Measurements from ENCODE around the gene LANCL2.
A peak's percentile ranks its signal among the peaks of the same experiment; 100 is the strongest.

The LANCL2 gene

DNA sequence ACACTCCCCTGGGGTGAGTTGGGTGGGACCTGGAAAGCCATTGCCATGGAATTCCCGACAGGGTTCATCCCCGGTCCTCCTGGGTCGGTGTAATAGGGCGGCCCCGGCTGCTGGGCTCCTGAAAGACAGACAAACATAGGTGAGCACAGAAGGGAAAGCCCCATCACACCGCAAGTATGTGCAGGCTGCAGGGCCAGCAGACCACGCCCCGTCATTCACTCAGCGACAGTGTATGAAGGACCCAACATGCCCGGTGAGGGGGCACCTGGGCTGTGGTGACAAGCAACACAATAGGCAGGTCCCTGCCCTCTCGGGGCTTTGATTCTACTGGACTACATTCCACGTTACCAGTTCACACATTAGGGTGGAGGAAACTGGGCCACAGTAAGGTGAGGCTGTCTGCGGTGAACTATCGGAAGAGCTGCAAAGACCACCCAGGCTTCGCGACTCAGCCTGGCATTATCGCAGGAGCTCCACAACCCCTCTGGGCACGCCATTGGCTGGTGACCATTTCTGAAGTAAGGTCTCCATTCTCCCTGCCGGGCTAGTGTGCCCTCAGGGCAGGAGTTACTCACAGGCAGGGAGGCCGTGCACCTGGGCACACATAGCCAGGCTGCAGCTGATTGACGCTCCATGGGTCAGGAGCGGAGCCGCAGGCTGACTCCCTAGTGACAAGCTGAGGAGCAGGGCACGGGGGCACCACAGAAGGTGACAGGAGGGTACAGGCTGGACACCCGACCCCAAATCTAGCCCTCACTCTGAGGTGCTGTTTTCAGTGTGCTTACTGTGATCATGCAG lies 108.0 kb downstream of the LANCL2 start:
- Mint-ChIP-seq H3K4me3 (no peak overlapping the region), H3K9me3 (no peaks in the 10 kb centered on the region), H3K36me3 (ENCODE audit: low read depth) (peaks cover 25% of the 10 kb centered on the region), H3K27ac (peak overlapping the region; percentile 45), H3K27me3 (no peaks in the 10 kb centered on the region), H3K4me1 (ENCODE audit: low read depth) (peaks cover 74% of the 10 kb centered on the region)

DNA sequence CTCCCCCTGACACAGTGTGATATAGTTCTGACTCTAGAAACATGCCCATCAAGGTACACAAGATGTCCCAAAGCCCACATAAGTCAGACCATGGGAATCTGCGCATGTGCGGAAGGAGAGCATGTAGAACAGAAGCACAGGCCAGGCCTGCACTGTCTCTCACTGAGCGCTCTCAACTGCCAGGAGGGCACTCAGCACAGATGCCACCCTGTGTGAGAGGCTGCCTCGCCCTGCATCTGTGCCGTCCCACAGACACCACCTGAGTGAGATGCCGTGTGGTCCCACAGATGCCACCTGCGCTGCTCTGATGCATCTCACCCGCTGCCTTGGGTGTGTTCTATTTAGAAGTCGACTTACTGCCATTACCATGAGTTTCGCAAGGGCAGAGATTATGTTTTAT lies 108.8 kb downstream of the LANCL2 start:
- Mint-ChIP-seq H3K27ac (peak overlapping the region; percentile 45), H3K9me3 (no peaks in the 10 kb centered on the region), H3K4me3 (no peak overlapping the region), H3K36me3 (ENCODE audit: low read depth) (peaks cover 24% of the 10 kb centered on the region), H3K4me1 (ENCODE audit: low read depth) (peaks cover 72% of the 10 kb centered on the region), H3K27me3 (no peaks in the 10 kb centered on the region)

DNA sequence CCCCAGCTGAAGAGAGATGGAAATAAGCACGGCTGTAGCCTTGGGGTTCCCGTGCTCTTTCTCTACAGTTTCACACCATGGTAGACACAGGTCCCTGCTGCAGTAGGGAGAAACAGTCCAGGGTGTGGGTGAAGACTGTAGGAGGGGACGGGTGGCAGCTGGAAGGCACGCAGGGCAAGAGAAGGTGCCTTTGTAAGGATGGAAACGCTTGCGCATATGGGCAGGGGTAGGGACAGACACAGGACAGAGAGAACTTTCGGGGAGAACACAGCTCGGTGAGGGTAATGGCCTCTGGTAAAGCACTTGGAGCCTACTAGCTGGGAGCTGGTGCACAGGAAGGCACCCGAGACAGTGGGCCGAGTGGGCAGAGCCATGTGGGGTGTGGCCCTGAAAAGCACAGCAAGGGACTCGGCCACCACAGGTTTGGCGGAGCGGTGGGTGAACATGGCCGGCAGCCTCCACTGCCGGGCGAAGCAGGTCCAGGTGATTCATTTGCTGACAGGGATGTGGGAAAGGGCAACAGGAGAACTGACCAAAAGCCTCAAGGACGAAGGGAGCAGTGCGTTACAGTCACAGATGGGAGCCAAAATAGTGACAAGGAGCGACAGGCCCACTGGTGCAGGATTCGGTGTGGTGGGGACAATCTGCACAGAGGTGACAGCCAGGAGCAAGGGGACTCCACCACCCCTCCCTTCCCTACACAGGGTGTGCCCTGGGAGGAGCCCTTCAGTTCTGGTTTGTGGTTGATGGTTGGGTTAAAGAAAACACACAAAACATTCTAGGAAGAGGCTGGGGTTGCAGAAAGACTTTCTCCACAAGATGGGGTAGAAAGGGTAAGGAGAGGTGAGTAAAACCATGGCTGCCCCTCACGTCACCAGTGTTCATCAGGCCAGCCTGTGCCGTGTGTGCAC lies 110.1 kb downstream of the LANCL2 start:
- H3K9me3 Mint-ChIP-seq = no peaks in the 10 kb centered on the region
- no peak overlapping the region for H3K4me3 Mint-ChIP-seq
- peaks cover 26% of the 10 kb centered on the region for H3K36me3 Mint-ChIP-seq (ENCODE audit: low read depth)
- peaks cover 62% of the 10 kb centered on the region for H3K4me1 Mint-ChIP-seq (ENCODE audit: low read depth)
- peak overlapping the region; percentile 80 for H3K27ac Mint-ChIP-seq
- no peaks in the 10 kb centered on the region for H3K27me3 Mint-ChIP-seq

DNA sequence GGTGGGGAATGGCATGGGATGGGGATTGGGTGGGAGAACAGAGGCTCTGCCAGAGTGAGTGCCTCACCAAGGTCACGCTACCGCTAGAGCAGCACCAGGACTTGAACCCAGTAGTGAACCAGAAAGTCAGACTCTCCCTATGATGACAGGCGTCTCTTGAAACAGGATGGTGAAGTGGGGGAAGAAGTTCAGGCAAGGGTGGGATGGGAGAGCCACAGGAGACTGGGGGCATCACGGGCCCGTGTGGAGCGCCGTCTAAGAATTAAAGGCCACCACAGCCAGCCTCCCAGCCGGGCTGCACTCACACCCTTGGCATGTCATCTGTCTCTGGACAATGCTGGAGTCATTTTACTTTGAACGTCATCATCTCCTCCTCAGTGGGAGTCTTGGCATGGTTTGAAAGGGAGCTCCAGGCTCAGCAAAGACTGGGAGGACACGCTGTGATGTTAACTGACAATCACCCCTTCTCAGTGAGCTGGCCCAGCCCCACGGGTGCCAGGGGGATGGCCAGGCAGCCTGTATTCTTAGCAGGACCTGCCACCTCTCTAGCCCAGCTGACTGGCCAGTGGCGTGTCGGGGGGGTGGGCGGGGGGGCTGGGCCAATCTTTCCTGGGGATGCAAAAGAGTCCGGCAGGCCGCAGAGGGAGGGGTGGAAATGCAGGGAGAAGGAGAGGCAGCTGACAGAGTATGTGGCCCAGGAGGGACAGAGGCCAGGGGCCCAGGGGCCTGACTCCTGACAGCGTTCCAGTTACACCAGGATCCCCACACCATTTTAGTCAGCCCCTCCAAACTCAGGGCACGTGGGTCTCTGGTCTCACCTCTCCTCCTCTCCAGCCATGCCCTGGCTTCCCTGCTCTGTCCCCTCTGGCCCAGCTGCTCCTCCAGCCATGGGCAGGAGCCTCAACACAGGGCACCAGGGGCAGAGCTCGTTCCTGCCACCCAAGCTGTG lies 111.0 kb downstream of the LANCL2 start:
- Mint-ChIP-seq H3K27me3 (no peaks in the 10 kb centered on the region), H3K36me3 (ENCODE audit: low read depth) (peaks cover 34% of the 10 kb centered on the region), H3K4me3 (no peak overlapping the region), H3K27ac (peak overlapping the region; percentile 80), H3K4me1 (ENCODE audit: low read depth) (peaks cover 64% of the 10 kb centered on the region), H3K9me3 (no peaks in the 10 kb centered on the region)

DNA sequence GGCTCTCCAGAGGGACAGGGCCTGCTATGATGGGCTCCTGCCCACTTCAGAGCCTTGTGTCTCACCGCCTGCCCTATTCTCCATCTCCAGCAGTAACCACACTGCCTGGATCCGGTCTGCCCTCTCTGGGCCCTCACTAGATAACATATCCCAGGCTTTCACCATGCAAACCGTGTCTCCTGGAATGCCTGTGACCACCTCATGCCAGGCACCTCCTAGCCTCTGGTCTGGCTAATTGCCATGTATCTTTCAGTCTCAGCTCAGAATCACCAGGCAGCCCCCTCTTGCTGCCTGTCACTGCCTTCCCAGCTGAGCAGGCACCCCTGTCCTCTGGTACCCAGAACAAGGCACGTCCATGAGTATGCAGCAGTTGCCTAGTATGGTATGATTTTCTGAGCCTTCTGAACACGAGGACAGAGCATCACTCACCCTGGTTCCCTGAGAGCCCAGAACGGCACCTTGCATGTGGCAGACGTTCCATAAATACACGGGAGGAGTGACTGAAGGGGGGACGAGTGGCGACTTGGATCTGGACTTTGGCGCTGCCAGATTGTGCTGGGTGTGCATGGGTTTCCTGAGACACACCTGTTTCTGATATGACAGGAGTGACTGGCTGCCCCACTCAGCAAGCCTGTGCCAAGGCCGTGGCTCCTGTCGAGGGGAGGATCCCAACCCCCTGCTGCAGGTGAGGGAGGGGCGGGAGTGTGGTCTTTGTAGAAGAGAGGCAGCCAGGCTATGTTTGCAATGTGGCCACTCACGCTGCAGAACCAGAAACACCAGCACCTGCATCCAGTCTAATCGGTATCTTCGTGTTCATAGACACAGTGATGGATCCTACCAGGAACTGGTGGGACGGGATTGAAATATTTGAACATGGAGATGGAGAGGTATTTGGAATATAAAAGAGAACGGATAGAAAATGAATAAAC lies 112.0 kb downstream of the LANCL2 start:
- H3K27me3 Mint-ChIP-seq = no peaks in the 10 kb centered on the region
- peak overlapping the region; percentile 65 for H3K27ac Mint-ChIP-seq
- H3K4me3 Mint-ChIP-seq = no peak overlapping the region
- peaks cover 30% of the 10 kb centered on the region for H3K36me3 Mint-ChIP-seq (ENCODE audit: low read depth)
- H3K4me1 Mint-ChIP-seq (ENCODE audit: low read depth) = peaks cover 63% of the 10 kb centered on the region
- H3K9me3 Mint-ChIP-seq = no peaks in the 10 kb centered on the region

DNA sequence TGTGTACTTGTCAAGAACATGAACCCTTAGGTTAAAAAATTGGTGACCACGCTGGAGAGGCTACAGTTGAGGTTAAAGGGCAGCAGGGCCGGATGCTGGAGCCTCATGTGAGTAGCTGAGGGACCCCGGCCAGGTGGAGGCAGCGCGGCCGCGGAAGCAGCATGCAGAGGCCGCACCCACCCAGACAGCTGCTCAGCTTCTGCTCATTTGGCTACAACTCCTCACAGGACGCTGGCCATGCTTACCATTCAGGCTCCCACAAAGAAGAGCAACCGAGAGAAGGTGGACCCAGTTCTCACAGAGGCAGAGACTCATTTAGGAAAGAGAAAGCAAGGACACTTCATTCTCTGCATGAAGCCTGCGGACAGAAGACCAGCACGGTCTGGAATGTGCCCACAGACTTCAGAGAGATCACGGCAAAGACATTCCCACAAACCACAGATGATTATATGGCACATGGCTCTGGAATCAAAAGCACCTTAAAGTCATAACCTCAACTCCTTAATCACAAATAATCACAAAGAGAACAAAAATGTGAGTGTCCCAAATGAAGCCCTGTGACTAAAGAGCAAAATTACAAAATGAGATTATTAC lies 112.7 kb downstream of the LANCL2 start:
- H3K27ac Mint-ChIP-seq = no peak overlapping the region

DNA sequence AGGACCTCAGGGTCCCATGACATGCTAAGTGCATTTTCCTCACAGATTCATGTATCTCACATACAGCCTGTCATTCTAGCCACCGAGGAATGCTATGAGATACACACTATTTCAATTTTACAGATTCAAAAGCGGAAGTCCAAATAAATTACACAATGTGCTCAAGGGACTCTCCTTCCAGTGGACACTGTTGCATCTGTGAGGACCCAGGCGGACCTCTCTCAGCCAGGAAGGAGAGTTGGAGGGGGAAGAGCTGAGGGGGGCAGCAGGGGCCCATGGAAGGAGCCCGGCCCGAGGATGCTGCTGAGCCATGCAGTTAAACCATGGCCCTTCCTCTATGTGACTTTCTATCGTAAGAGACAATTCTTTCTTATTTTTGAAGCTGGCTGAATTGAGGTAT lies 113.6 kb downstream of the LANCL2 start:
- Mint-ChIP-seq H3K9me3 (no peaks in the 10 kb centered on the region), H3K4me3 (no peak overlapping the region), H3K4me1 (ENCODE audit: low read depth) (peaks cover 74% of the 10 kb centered on the region), H3K27me3 (no peaks in the 10 kb centered on the region), H3K36me3 (ENCODE audit: low read depth) (peaks cover 30% of the 10 kb centered on the region), H3K27ac (no peak overlapping the region)

More for the DNA sequence above, 112.7 kb downstream of the LANCL2 start:
- Mint-ChIP-seq H3K27me3 (no peaks in the 10 kb centered on the region), H3K9me3 (no peaks in the 10 kb centered on the region), H3K4me1 (ENCODE audit: low read depth) (peaks cover 69% of the 10 kb centered on the region), H3K4me3 (no peak overlapping the region), H3K36me3 (ENCODE audit: low read depth) (peaks cover 30% of the 10 kb centered on the region)

DNA sequence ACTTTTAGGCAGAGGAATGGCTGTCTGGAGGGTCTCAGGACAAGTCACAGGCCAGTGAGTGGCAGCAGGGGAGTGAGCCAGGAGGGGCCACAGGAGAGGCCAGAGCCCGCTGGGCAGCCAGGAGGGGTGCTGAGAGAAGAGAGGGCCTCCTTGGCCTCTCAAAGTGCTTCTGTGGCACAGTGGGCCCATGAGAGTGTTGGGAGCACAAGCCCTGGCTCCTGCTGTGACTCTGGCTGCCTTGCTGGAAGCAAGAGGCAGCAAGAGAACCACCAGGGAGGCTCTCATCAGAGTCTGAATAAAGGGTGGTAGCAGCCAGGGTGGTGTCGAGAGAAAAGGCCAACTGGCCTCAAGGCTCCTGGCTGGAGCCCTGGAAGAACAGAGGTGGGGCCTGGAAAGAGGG lies 116.0 kb downstream of the LANCL2 start:
- Mint-ChIP-seq H3K36me3 (ENCODE audit: low read depth) (peaks cover 43% of the 10 kb centered on the region), H3K27me3 (no peaks in the 10 kb centered on the region), H3K4me3 (no peak overlapping the region), H3K27ac (no peak overlapping the region), H3K9me3 (no peaks in the 10 kb centered on the region), H3K4me1 (ENCODE audit: low read depth) (peaks cover 64% of the 10 kb centered on the region)

DNA sequence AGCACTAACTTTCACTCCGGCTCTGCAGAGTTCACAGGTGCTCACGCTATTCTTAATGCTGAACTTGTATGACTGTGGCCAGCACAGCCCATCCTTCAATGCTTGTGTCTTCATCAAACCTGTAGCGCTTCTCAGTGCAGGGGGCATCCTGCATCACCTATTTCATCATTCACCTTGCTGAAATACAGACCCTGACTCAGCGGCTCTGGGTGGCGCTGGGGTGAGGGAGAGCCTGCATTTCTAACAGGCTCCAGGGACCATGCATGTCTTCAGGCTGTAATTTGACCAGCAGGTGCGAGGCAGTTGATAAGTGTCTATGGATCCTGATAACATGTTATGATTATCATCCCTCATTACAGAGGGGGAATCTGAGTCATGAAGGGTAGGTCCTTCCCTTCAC lies 117.9 kb downstream of the LANCL2 start:
- no peak overlapping the region for H3K4me3 Mint-ChIP-seq
- H3K27me3 Mint-ChIP-seq = no peaks in the 10 kb centered on the region
- H3K4me1 Mint-ChIP-seq (ENCODE audit: low read depth) = peaks cover 51% of the 10 kb centered on the region
- H3K9me3 Mint-ChIP-seq = no peaks in the 10 kb centered on the region
- no peak overlapping the region for H3K27ac Mint-ChIP-seq
- H3K36me3 Mint-ChIP-seq (ENCODE audit: low read depth) = peaks cover 46% of the 10 kb centered on the region
